Measurements from ENCODE around the gene ASTN2.

DNA sequence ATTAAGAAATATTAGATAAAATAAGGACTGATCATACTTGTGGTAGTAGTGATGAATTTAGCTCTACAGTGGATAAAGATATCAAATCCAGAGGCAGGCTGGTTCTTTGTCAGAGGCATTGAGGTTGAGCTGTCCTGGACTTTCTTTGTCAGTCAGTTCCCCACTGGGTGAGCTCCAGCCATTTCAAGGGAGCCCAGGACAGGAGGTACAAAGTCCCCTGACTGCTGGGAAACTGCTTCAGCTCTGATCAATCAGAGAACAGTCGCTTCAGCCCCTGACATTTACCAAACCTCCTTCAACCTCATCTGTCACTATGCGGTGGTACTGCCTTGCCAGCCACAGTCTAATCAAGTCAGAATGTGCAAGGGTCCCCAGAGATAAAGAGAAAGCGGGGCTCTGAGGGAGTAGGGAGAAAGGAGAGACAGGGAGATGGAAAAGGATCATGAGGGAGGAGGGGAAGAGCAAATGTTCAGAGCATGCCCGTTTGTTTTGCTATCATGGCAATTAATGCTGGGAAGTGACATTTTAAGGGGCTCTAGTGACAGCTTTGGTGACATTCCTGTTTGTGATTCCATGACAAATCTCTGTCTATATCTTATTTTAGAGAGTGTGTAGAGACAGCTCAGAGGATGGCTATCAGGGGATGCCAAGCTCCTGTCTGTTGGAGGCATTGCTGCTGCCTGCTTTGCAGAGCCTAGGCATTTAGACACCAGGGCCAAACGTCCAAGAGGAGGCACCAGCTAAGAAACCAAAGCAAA lies 223.2 kb downstream of the ASTN2 start:
- no peak for TF ChIP-seq CBX2 (IDR thresholded peaks at IDR 0.05; ENCODE audit: borderline replicate concordance, low read depth)
- TF ChIP-seq, protein P1, sequence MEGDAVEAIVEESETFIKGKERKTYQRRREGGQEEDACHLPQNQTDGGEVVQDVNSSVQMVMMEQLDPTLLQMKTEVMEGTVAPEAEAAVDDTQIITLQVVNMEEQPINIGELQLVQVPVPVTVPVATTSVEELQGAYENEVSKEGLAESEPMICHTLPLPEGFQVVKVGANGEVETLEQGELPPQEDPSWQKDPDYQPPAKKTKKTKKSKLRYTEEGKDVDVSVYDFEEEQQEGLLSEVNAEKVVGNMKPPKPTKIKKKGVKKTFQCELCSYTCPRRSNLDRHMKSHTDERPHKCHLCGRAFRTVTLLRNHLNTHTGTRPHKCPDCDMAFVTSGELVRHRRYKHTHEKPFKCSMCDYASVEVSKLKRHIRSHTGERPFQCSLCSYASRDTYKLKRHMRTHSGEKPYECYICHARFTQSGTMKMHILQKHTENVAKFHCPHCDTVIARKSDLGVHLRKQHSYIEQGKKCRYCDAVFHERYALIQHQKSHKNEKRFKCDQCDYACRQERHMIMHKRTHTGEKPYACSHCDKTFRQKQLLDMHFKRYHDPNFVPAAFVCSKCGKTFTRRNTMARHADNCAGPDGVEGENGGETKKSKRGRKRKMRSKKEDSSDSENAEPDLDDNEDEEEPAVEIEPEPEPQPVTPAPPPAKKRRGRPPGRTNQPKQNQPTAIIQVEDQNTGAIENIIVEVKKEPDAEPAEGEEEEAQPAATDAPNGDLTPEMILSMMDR (IDR thresholded peaks at IDR 0.05): no peak
- TF ChIP-seq POLR2A (IDR thresholded peaks at IDR 0.05; ENCODE audit: low read length): no peak
- TF ChIP-seq, protein P2, sequence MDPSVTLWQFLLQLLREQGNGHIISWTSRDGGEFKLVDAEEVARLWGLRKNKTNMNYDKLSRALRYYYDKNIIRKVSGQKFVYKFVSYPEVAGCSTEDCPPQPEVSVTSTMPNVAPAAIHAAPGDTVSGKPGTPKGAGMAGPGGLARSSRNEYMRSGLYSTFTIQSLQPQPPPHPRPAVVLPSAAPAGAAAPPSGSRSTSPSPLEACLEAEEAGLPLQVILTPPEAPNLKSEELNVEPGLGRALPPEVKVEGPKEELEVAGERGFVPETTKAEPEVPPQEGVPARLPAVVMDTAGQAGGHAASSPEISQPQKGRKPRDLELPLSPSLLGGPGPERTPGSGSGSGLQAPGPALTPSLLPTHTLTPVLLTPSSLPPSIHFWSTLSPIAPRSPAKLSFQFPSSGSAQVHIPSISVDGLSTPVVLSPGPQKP (IDR thresholded peaks at IDR 0.05; ENCODE audit: low read depth, low read length): no peak
- TF ChIP-seq EP300 (IDR thresholded peaks at IDR 0.05): no peak
- TF ChIP-seq POLR2AphosphoS2 (conservative IDR thresholded peaks at IDR 0.05; ENCODE audit: low read length): no peak
- TF ChIP-seq JUNB (IDR thresholded peaks at IDR 0.05): no peak
- no peak for TF ChIP-seq CEBPB (IDR thresholded peaks at IDR 0.05)
- TF ChIP-seq SMC3 (IDR thresholded peaks at IDR 0.05): no peak
- TF ChIP-seq RFX5 (IDR thresholded peaks at IDR 0.05): no peak
